Uterus (tissue), 2 donors: ENCODE results near the gene WDR35.

Experiments
- POLR2A ChIP-seq, 2 donors: fragments of 450-650 bp; IDR thresholded peaks; one replicate each; pipeline ENCODE4 v1.6.1; 2016; ENCODE audit warnings: antibody characterized with exemption in 2 of 2, mild to moderate bottlenecking in 1 of 2, moderate library complexity in 1 of 2
- TF ChIP-seq, protein P1 (sequence below), 4 experiments: fragments of 200-600 bp in 2 of 4; fragments of 450-650 bp in 2 of 4; sonication (generic) in 2 of 4; IDR thresholded peaks; one replicate each; pipeline ENCODE4 v1.5.1; 2016 to 2019; ENCODE audit warnings: antibody characterized with exemption in 4 of 4, mild to moderate bottlenecking in 2 of 4, moderate library complexity in 1 of 4

DNA sequence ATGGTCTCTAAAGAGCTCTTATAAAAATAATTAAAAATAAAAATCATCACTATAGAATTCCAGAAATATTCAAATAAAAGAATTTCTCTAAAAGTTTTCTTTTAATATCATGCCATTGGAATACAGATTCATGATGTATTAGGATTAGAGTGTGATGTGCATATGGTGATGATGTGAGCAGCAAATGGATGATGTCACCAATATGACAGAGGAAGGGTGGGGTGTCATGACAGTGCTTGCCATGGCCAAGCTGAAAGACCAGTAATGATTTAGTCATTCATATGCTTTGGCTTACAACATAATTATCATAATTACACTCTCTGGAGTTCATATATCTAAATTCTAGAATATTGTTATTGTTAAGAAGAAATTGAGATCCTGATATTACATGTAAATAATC, 60.7 kb downstream of the WDR35 start:
- TF ChIP-seq, protein P1, sequence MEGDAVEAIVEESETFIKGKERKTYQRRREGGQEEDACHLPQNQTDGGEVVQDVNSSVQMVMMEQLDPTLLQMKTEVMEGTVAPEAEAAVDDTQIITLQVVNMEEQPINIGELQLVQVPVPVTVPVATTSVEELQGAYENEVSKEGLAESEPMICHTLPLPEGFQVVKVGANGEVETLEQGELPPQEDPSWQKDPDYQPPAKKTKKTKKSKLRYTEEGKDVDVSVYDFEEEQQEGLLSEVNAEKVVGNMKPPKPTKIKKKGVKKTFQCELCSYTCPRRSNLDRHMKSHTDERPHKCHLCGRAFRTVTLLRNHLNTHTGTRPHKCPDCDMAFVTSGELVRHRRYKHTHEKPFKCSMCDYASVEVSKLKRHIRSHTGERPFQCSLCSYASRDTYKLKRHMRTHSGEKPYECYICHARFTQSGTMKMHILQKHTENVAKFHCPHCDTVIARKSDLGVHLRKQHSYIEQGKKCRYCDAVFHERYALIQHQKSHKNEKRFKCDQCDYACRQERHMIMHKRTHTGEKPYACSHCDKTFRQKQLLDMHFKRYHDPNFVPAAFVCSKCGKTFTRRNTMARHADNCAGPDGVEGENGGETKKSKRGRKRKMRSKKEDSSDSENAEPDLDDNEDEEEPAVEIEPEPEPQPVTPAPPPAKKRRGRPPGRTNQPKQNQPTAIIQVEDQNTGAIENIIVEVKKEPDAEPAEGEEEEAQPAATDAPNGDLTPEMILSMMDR (IDR thresholded peaks at IDR 0.05), result no peak
- TF ChIP-seq POLR2A (IDR thresholded peaks at IDR 0.05), result no peak
